H9 (cell line): ENCODE results near the gene NOTCH1. TPM values are rescaled to one million over a fixed set of nuclear protein-coding genes. Genes with fewer than 3 reads are reported as not detected.

ENCODE experiments used
- DNase-seq: peaks from one replicate; pipeline ENCODE4 v3.0.0-alpha.2; 2017
- H2AFZ ChIP-seq: one replicate; pipeline ENCODE4 v1.6.1; 2013; ENCODE audit warnings: mild to moderate bottlenecking, low read length, control low read depth, moderate library complexity
- H2AK5ac ChIP-seq: 2 replicates; pipeline ENCODE4 v1.6.1; 2013; ENCODE audit warnings: low read length, control low read depth, mixed read lengths; ENCODE audit not compliant: insufficient read length
- H2BK120ac ChIP-seq: one replicate; pipeline ENCODE4 v1.6.1; 2013; ENCODE audit warnings: low read depth, mild to moderate bottlenecking, low read length, control low read depth, inconsistent platforms; ENCODE audit not compliant: poor library complexity, severe bottlenecking
- H2BK12ac ChIP-seq: 2 replicates; pipeline ENCODE4 v1.6.1; 2013; ENCODE audit warnings: low read length, control low read depth, mixed read lengths, low read depth; ENCODE audit not compliant: insufficient read length
- H2BK15ac ChIP-seq: 2 replicates; pipeline ENCODE4 v1.6.1; 2013; ENCODE audit warnings: low read depth, low read length, control low read depth
- H2BK20ac ChIP-seq: one replicate; pipeline ENCODE4 v1.6.1; 2013; ENCODE audit warnings: low read depth, mild to moderate bottlenecking, low read length, control low read depth, inconsistent platforms; ENCODE audit not compliant: poor library complexity, severe bottlenecking
- H2BK5ac ChIP-seq: 2 replicates; pipeline ENCODE4 v1.6.1; 2013; ENCODE audit warnings: low read length, control low read depth, mixed read lengths; ENCODE audit not compliant: insufficient read length
- H3K14ac ChIP-seq: 2 replicates; pipeline ENCODE4 v1.6.1; 2013; ENCODE audit warnings: low read length, control low read depth; ENCODE audit not compliant: insufficient read depth
- H3K18ac ChIP-seq: 2 replicates; pipeline ENCODE4 v1.6.1; 2013; ENCODE audit warnings: low read depth, mild to moderate bottlenecking, mixed read lengths, low read length, control low read depth; ENCODE audit not compliant: insufficient read length
- H3K23ac ChIP-seq: 2 replicates; pipeline ENCODE4 v1.6.1; 2013; ENCODE audit warnings: low read length, control low read depth, mixed read lengths, low read depth; ENCODE audit not compliant: insufficient read length
- H3K23me2 ChIP-seq: 2 replicates; pipeline ENCODE4 v1.6.1; 2013; ENCODE audit warnings: low read depth, mild to moderate bottlenecking, mixed read lengths, low read length, control low read depth; ENCODE audit not compliant: insufficient read length, poor library complexity, severe bottlenecking
- H3K27ac ChIP-seq: 2 replicates; pipeline ENCODE4 v1.5.1; 2013; ENCODE audit warnings: low read length, control low read depth, mixed read lengths, low read depth; ENCODE audit not compliant: insufficient read length
- H3K27me3 ChIP-seq: 2 replicates; pipeline ENCODE4 v1.6.1; 2013; ENCODE audit warnings: low read length, control low read depth, inconsistent platforms; ENCODE audit not compliant: insufficient read depth
- H3K4ac ChIP-seq: 2 replicates; pipeline ENCODE4 v1.6.1; 2013; ENCODE audit warnings: low read depth, mild to moderate bottlenecking, control low read depth, inconsistent platforms, low read length, moderate library complexity
- H3K4me1 ChIP-seq: 2 replicates; pipeline ENCODE4 v1.6.1; 2013; ENCODE audit warnings: low read length, control low read depth, inconsistent platforms; ENCODE audit not compliant: insufficient read depth
- H3K4me2 ChIP-seq: 2 replicates; pipeline ENCODE4 v1.6.1; 2013; ENCODE audit warnings: low read length, control low read depth, mixed read lengths; ENCODE audit not compliant: insufficient read length, insufficient read depth
- H3K56ac ChIP-seq: 2 replicates; pipeline ENCODE4 v1.6.1; 2013; ENCODE audit warnings: low read depth, mild to moderate bottlenecking, mixed read lengths, low read length, control low read depth; ENCODE audit not compliant: insufficient read length
- H3K79me1 ChIP-seq: 2 replicates; pipeline ENCODE4 v1.6.1; 2013; ENCODE audit warnings: low read depth, mild to moderate bottlenecking, moderate library complexity, low read length, control low read depth, inconsistent platforms; ENCODE audit not compliant: insufficient read depth, poor library complexity, severe bottlenecking
- H3K79me2 ChIP-seq: 2 replicates; pipeline ENCODE4 v1.6.1; 2013; ENCODE audit warnings: low read length, control low read depth, inconsistent platforms; ENCODE audit not compliant: insufficient read depth
- H3K9ac ChIP-seq: 2 replicates; pipeline ENCODE4 v1.6.1; 2013; ENCODE audit warnings: low read length, control low read depth, mixed read lengths; ENCODE audit not compliant: insufficient read length; ENCODE audit errors: extremely low read depth
- H3K9me3 ChIP-seq: one replicate; pipeline ENCODE4 v1.6.1; 2013; ENCODE audit warnings: low read depth, low read length, inconsistent platforms; ENCODE audit not compliant: control insufficient read depth
- H3T11ph ChIP-seq: one replicate; pipeline ENCODE4 v1.6.1; 2013; ENCODE audit warnings: mild to moderate bottlenecking, low read length, control low read depth, inconsistent platforms
- H4K20me1 ChIP-seq: one replicate; pipeline ENCODE4 v1.6.1; 2013; ENCODE audit not compliant: control insufficient read depth, insufficient read length, insufficient read depth
- H4K5ac ChIP-seq: 2 replicates; pipeline ENCODE4 v1.6.1; 2013; ENCODE audit warnings: low read depth, mild to moderate bottlenecking, mixed read lengths, low read length, control low read depth; ENCODE audit not compliant: insufficient read length
- H4K8ac ChIP-seq: replicated peaks from 2 replicates; pipeline ENCODE4 v1.6.1; 2013; ENCODE audit warnings: low read length, control low read depth, mixed read lengths, low read depth; ENCODE audit not compliant: insufficient read length
- H4K91ac ChIP-seq: 2 replicates; pipeline ENCODE4 v1.6.1; 2013; ENCODE audit warnings: low read depth, mild to moderate bottlenecking, moderate library complexity, mixed read lengths, low read length, control low read depth; ENCODE audit not compliant: insufficient read length
- H3K27ac Mint-ChIP-seq, 3 experiments: 2 replicates in 2 of 3; 3 replicates in 1 of 3; pipeline ENCODE4 v1.8.0; 2020 to 2021; ENCODE audit warnings: mixed read lengths in 3 of 3, mild to moderate bottlenecking in 1 of 3, moderate library complexity in 1 of 3
- H3K27me3 Mint-ChIP-seq: 2 replicates; pipeline ENCODE4 v1.8.0; 2021; ENCODE audit warnings: low read depth, mild to moderate bottlenecking, moderate library complexity, mixed read lengths
- H3K36me3 Mint-ChIP-seq, 3 experiments: 2 replicates in 2 of 3; 3 replicates in 1 of 3; pipeline ENCODE4 v1.8.0; 2020 to 2021; ENCODE audit warnings: low read depth in 3 of 3, mixed read lengths in 3 of 3; ENCODE audit not compliant: insufficient read depth in 1 of 3
- H3K4me1 Mint-ChIP-seq, 2 experiments: 2 replicates each; pipeline ENCODE4 v1.8.0; 2020; ENCODE audit warnings: mixed read lengths in 2 of 2
- H3K4me3 Mint-ChIP-seq, 2 experiments: 2 replicates in 1 of 2; 3 replicates in 1 of 2; pipeline ENCODE4 v1.8.0; 2020 to 2021; ENCODE audit warnings: mild to moderate bottlenecking in 2 of 2, mixed read lengths in 2 of 2, moderate library complexity in 1 of 2
- H3K9me3 Mint-ChIP-seq, 2 experiments: 2 replicates in 1 of 2; 3 replicates in 1 of 2; pipeline ENCODE4 v1.8.0; 2020; ENCODE audit warnings: mild to moderate bottlenecking in 2 of 2, mixed read lengths in 2 of 2, moderate library complexity in 1 of 2
- WGBS: extraction: QIAGEN DNeasy Blood & Tissue Kit; methylation state at CpG from one replicate; pipeline ENCODE4 v1.1.7; 2013; ENCODE audit warnings: missing lambda C conversion rate, low lambda C conversion rate, mixed read lengths; ENCODE audit not compliant: insufficient read length; ENCODE audit errors: extremely low coverage; 5-methylcytosine and 5-hydroxymethylcytosine counted together
- total RNA-seq: library from RNA; stranded (reverse); gene quantifications from 2 replicates; pipeline ENCODE4 v1.2.1, GENCODE V29; 2021
- TF ChIP-seq, protein P1 (sequence below): fragments of 200-600 bp; sonication (generic); conservative IDR thresholded peaks from 3 replicates; pipeline ENCODE4 v1.8.0; 2021; ENCODE audit warnings: antibody characterized with exemption, mild to moderate bottlenecking

The NOTCH1 gene
- total RNA-seq, 1 experiment from 2014 or later = 71.6 TPM

DNA sequence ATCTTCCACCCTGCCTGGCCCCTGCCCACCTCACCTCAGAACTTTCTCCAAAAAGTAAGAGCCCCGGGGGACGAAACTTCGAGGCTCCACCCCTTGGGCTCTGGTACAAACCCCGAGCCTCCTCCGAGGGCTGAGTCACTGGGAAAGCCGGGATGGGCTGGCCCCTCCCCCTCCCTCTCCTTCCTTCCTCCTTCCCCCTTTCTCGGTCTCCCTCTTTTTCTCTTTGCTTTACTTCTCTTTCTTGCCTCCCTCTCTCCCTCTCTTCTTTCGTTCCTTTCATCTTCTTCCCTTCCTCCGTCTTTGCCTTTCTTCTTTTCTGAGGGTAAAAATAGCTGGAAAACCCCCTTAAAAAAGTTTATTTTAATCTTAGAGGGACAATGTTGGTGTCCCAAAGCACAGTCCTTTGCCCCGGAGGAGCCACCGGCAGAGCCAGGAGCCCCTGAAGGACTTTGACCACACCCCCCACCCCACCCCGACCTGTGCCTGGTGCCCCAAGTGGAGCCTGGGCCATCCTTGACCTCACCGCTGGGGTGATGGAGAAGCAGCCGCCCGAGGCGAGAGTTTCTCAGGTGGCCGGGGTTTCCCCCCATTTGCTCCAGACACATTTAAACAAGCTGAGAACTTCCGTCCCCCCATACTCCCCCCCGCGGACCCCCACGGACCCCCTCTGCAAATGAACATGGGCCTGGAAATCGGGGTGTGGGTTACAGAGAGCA lies 5.7 kb upstream of the NOTCH1 start:
- no peak overlapping the region for H2AFZ ChIP-seq
- peak overlapping the region in 1 of 2 experiments; percentile 28; a peak in 2 of 5 replicates for H3K4me3 Mint-ChIP-seq
- H3K9me3 ChIP-seq = no peaks in the 10 kb centered on the region
- DNase-seq = peak; percentile 82
- H3K18ac ChIP-seq = no peak overlapping the region
- peaks cover 45 to 67% of the 10 kb centered on the region in 2 experiments for H3K4me1 Mint-ChIP-seq
- H3K23me2 ChIP-seq = peaks cover 2% of the 10 kb centered on the region
- H3K4me2 ChIP-seq = no peak overlapping the region
- TF ChIP-seq, protein P1, sequence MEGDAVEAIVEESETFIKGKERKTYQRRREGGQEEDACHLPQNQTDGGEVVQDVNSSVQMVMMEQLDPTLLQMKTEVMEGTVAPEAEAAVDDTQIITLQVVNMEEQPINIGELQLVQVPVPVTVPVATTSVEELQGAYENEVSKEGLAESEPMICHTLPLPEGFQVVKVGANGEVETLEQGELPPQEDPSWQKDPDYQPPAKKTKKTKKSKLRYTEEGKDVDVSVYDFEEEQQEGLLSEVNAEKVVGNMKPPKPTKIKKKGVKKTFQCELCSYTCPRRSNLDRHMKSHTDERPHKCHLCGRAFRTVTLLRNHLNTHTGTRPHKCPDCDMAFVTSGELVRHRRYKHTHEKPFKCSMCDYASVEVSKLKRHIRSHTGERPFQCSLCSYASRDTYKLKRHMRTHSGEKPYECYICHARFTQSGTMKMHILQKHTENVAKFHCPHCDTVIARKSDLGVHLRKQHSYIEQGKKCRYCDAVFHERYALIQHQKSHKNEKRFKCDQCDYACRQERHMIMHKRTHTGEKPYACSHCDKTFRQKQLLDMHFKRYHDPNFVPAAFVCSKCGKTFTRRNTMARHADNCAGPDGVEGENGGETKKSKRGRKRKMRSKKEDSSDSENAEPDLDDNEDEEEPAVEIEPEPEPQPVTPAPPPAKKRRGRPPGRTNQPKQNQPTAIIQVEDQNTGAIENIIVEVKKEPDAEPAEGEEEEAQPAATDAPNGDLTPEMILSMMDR = no peak
- no peak overlapping the region for H2AK5ac ChIP-seq
- no peak overlapping the region for H3K27ac ChIP-seq
- no peaks in the 10 kb centered on the region for H3K27me3 ChIP-seq
- H2BK12ac ChIP-seq = no peak overlapping the region
- H2BK5ac ChIP-seq = no peak overlapping the region
- H3K9ac ChIP-seq = no peak overlapping the region
- H3K9me3 Mint-ChIP-seq = no peaks in the 10 kb centered on the region; a peak in 1 of 5 replicates
- no peaks in the 10 kb centered on the region for H4K20me1 ChIP-seq
- no peak overlapping the region for H4K91ac ChIP-seq
- H2BK20ac ChIP-seq = no peak overlapping the region
- no peak overlapping the region for H3K4ac ChIP-seq
- no peak overlapping the region for H2BK120ac ChIP-seq
- H4K8ac ChIP-seq = no peak overlapping the region
- no peak overlapping the region for H2BK15ac ChIP-seq
- H3K56ac ChIP-seq = no peak overlapping the region
- H3K27ac Mint-ChIP-seq = peak overlapping the region in 2 of 3 experiments; percentile 83 to 86; a peak in 3 of 7 replicates
- no peak overlapping the region for H3T11ph ChIP-seq
- no peak overlapping the region for H4K5ac ChIP-seq
- WGBS = no CpG with 5 or more reads among the region's 22 CpGs
- no peaks in the 10 kb centered on the region for H3K36me3 Mint-ChIP-seq
- H3K79me2 ChIP-seq = no peaks in the 10 kb centered on the region
- peaks cover 19% of the 10 kb centered on the region for H3K27me3 Mint-ChIP-seq
- H3K79me1 ChIP-seq = no peaks in the 10 kb centered on the region
- H3K4me1 ChIP-seq = no peaks in the 10 kb centered on the region; the same call in 1 of the 2 replicates
- no peak overlapping the region for H3K14ac ChIP-seq
- H3K23ac ChIP-seq = no peak overlapping the region
